ENCODE results near the gene HTT-AS.

HTT-AS gene

GRCh38 chr4:3074846-3075651, 711 bp upstream of the HTT-AS start:
- DNase-seq (ENCODE audit: low spot score) = peak; percentile 63
- TF ChIP-seq CTCF (IDR thresholded peaks at IDR 0.05; ENCODE audit: extremely low read depth, missing control alignments) = no peak

GRCh38 chr4:3073158-3074077, 920 bp downstream of the HTT-AS start:
- no peak for DNase-seq (ENCODE audit: low spot score)

GRCh38 chr4:3071811-3072210, 2.5 kb downstream of the HTT-AS start:
- TF ChIP-seq CTCF (IDR thresholded peaks at IDR 0.05; ENCODE audit: extremely low read depth, missing control alignments) = no peak
- DNase-seq (ENCODE audit: low spot score) = no peak

More at GRCh38 chr4:3073158-3074077, 920 bp downstream of the HTT-AS start:
- TF ChIP-seq CTCF (IDR thresholded peaks at IDR 0.05; ENCODE audit: extremely low read depth, missing control alignments) = no peak

DNA sequence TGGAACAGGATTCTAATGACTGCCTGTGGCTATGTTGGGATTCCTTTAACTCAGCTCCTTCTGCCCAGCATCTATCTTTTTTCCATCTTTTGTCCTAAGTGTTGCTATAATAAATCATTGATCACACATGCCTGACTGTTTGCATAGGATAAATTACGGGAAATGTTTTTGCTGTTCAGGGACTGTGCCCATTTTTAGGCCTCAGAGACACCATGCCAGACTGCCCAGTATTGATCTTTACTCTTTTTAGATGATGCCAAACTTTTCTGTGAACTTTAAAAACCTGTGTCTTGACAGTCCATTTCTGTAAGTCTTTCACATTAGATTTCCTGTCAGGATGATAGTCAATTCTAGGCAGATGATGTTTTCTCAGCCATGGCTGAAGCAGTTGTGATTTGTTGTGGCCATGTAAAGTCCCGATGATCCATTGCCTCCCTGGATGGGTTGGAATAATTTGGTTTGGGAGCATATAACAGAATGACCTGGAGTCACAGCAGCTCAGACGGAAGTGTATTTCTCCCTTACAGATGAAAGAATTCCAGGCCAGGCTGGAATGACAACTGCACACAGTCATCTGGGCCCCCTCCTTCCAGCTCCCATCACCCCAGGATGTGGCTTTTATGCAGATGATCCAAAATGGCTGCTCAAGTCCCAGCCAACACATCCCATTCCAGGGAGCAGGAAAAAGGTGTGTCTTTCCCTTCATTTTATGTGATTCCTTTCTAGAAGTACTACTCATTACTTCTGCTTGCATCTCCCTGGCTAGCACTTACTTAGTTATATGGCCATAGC, 3.4 kb downstream of the HTT-AS start:
- no peak for DNase-seq (ENCODE audit: low spot score)
- TF ChIP-seq CTCF (IDR thresholded peaks at IDR 0.05; ENCODE audit: extremely low read depth, missing control alignments) = no peak

GRCh38 chr4:3069661-3070199, 4.6 kb downstream of the HTT-AS start:
- no peak for TF ChIP-seq CTCF (IDR thresholded peaks at IDR 0.05; ENCODE audit: extremely low read depth, missing control alignments)
- DNase-seq (ENCODE audit: low spot score) = no peak

- DNase-seq (ENCODE audit: low spot score) = no peak
- no peak for TF ChIP-seq CTCF (IDR thresholded peaks at IDR 0.05; ENCODE audit: extremely low read depth, missing control alignments)
Observed at GRCh38 chr4:3067473-3068001, 6.8 kb downstream of the HTT-AS start.
